HFF-Myc (cell line): ENCODE results near the gene SSR2.

ENCODE experiments used
- DNase-seq: peaks from one replicate; pipeline ENCODE4 v3.0.0-alpha.2; 2011; ENCODE audit warnings: low read depth; ENCODE audit errors: extremely low read depth
- H3K4me3 ChIP-seq: replicated peaks from 2 replicates; pipeline ENCODE4 v1.5.1; 2011; ENCODE audit warnings: low read depth, mild to moderate bottlenecking, control low read depth, low read length
- TF ChIP-seq, protein P1 (sequence below): IDR thresholded peaks from 2 replicates; pipeline ENCODE4 v1.5.1; 2012; ENCODE audit warnings: mild to moderate bottlenecking, low read depth, low read length, control low read depth; ENCODE audit errors: missing control alignments

Gene SSR2

DNA sequence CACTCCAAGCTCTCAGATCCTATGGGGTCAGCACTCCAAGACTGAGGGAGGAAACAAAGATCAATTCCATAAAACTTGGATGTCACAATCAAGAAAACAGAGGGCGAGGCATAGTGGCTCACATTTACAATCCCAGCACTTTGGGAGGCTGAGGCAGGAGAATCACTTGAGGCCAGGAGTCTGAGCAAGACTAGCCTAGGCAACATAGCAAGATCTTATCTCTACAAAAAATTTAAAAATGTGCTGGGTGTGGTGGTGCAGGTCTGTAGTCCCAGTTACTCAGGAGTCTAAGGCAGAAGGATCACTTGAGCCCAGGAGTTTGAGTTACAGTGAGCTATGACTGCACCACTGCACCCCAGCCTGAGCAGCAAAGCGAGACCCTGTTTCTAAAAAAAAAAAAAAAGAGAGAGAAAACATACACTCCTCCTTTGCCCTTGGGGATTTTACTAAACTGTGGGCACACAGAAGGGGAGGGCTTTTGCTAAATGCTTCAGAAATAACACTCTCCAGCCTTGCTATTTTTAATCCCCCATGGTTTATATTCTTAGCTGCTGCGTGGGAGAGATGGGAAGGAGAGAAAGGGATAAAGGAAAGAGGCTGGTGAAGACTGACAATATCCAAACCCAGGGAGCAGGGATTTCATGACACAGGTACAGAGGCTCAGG, 60.5 kb downstream of the SSR2 start:
- TF ChIP-seq, protein P1, sequence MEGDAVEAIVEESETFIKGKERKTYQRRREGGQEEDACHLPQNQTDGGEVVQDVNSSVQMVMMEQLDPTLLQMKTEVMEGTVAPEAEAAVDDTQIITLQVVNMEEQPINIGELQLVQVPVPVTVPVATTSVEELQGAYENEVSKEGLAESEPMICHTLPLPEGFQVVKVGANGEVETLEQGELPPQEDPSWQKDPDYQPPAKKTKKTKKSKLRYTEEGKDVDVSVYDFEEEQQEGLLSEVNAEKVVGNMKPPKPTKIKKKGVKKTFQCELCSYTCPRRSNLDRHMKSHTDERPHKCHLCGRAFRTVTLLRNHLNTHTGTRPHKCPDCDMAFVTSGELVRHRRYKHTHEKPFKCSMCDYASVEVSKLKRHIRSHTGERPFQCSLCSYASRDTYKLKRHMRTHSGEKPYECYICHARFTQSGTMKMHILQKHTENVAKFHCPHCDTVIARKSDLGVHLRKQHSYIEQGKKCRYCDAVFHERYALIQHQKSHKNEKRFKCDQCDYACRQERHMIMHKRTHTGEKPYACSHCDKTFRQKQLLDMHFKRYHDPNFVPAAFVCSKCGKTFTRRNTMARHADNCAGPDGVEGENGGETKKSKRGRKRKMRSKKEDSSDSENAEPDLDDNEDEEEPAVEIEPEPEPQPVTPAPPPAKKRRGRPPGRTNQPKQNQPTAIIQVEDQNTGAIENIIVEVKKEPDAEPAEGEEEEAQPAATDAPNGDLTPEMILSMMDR, result no peak
- no peak overlapping the region for H3K4me3 ChIP-seq
- DNase-seq, result no peak
